Panc1 (cell line): ENCODE results near the gene AMPD1.

Experiments used
- CTCF ChIP-seq: fragments of 450-650 bp; IDR thresholded peaks from 2 replicates; pipeline ENCODE4 v1.5.1; 2017; ENCODE audit warnings: mild to moderate bottlenecking
- TCF7L2 ChIP-seq: IDR thresholded peaks from 2 replicates; pipeline ENCODE4 v1.6.1; 2011; ENCODE audit warnings: mild to moderate bottlenecking, low read depth, low read length, inconsistent platforms

GRCh38 chr1:114737314-114737849, 42.0 kb upstream of the AMPD1 start:
- no peak for TF ChIP-seq CTCF
- TF ChIP-seq TCF7L2, result no peak
